Panc1 (cell line): ENCODE measurements around the gene LTB4R. TPM values are rescaled to one million over a fixed set of nuclear protein-coding genes. Genes with fewer than 3 reads are reported as not detected.

Experiments used
- ATAC-seq: fragments of 200-7000 bp; cut with Tn5 transposase; 2 replicates; pipeline ENCODE4 v1.9.1; 2020; ENCODE audit warnings: mild to moderate bottlenecking, moderate library complexity
- BruUV-seq: library from RNA; stranded (reverse); fragments of 400-500 nt; replicated peaks from 2 replicates; lab custom pipeline; 2021; lab: Mats Ljungman, UMichigan
- CTCF ChIA-PET: fragments of 300-600 bp; sonication (Branson Sonifier 250); formaldehyde crosslinking; loops from one replicate; lab custom pipeline; 2022; ENCODE audit warnings: antibody characterized with exemption; lab: Charles Lee
- POLR2A ChIA-PET: fragments of 300-600 bp; sonication (Branson Sonifier 250); formaldehyde crosslinking; loops from one replicate; lab custom pipeline; 2022; ENCODE audit warnings: antibody characterized with exemption; lab: Charles Lee
- DNase-seq: peaks from one replicate; pipeline ENCODE4 v3.0.0-alpha.2; 2010; ENCODE audit warnings: low read depth, low spot score
- H3K27ac ChIP-seq: 2 replicates; pipeline ENCODE4 v1.5.1; 2011; ENCODE audit warnings: mild to moderate bottlenecking, low read length, inconsistent platforms
- H3K27me3 ChIP-seq: fragments of 200-500 bp; sonication (Bioruptor generic); 2 replicates; pipeline ENCODE4 v1.6.0; 2014; ENCODE audit warnings: low read length, inconsistent platforms; ENCODE audit not compliant: control insufficient read depth, insufficient read depth
- H3K36me3 ChIP-seq: fragments of 200-500 bp; sonication (Bioruptor generic); 2 replicates; pipeline ENCODE4 v1.5.1; 2014; ENCODE audit warnings: inconsistent platforms, mild to moderate bottlenecking, low read length, moderate library complexity; ENCODE audit not compliant: control insufficient read depth, insufficient read depth
- H3K4me1 ChIP-seq: 2 replicates; pipeline ENCODE4 v1.5.1; 2011; ENCODE audit warnings: inconsistent platforms, mild to moderate bottlenecking, low read length, moderate library complexity; ENCODE audit not compliant: control insufficient read depth, insufficient read depth
- H3K4me3 ChIP-seq, 2 experiments: 2 replicates each; pipeline ENCODE4 v1.5.1; 2011 to 2012; ENCODE audit warnings: low read depth in 2 of 2, low read length in 2 of 2, mild to moderate bottlenecking in 2 of 2, inconsistent platforms in 1 of 2, moderate library complexity in 1 of 2
- H3K9me3 ChIP-seq: fragments of 200-500 bp; sonication (Bioruptor generic); 2 replicates; pipeline ENCODE4 v1.5.1; 2014; ENCODE audit warnings: low read depth, mild to moderate bottlenecking, inconsistent platforms, low read length, moderate library complexity; ENCODE audit not compliant: control insufficient read depth, insufficient read depth
- CTCF ChIP-seq: fragments of 450-650 bp; IDR thresholded peaks from 2 replicates; pipeline ENCODE4 v1.5.1; 2017; ENCODE audit warnings: mild to moderate bottlenecking
- POLR2AphosphoS5 ChIP-seq: IDR thresholded peaks from 2 replicates; pipeline ENCODE4 v1.6.1; 2012; ENCODE audit warnings: mild to moderate bottlenecking, low read depth, low read length, moderate library complexity
- SIN3A ChIP-seq: IDR thresholded peaks from 2 replicates; pipeline ENCODE4 v1.6.1; 2012; ENCODE audit warnings: low read depth, mild to moderate bottlenecking, low read length, moderate library complexity, borderline replicate concordance; ENCODE audit not compliant: insufficient read depth
- TCF7L2 ChIP-seq: IDR thresholded peaks from 2 replicates; pipeline ENCODE4 v1.6.1; 2011; ENCODE audit warnings: mild to moderate bottlenecking, low read depth, low read length, inconsistent platforms
- in situ Hi-C: cut with HindIII; loops from 2 replicates; pipeline ENCODE4 v1.10.0; 2016; ENCODE audit warnings: low sequenced_read_pairs, low pct_unique_long_range_greater_than_20kb
- intact Hi-C: fragments of 100-400 bp; cut with micrococcal nuclease; formaldehyde crosslinking; loops from one replicate; pipeline ENCODE4 v1.10.0; 2022; ENCODE audit not compliant: unreplicated experiment
- total RNA-seq: library from RNA; stranded (reverse); gene quantifications from one replicate; pipeline ENCODE4 v1.2.1, GENCODE V29; 2021; ENCODE audit not compliant: unreplicated experiment
- TF ChIP-seq, protein P1 (sequence below), 2 experiments: IDR thresholded peaks; 2 replicates each; pipeline ENCODE4 v1.6.1; 2011 to 2012; ENCODE audit warnings: low read depth in 2 of 2, control low read depth in 1 of 2, low read length in 1 of 2, mild to moderate bottlenecking in 1 of 2, moderate library complexity in 1 of 2; ENCODE audit not compliant: insufficient read depth in 1 of 2

The LTB4R gene
- total RNA-seq, 1 experiment from 2014 or later = 4.8 TPM

DNA sequence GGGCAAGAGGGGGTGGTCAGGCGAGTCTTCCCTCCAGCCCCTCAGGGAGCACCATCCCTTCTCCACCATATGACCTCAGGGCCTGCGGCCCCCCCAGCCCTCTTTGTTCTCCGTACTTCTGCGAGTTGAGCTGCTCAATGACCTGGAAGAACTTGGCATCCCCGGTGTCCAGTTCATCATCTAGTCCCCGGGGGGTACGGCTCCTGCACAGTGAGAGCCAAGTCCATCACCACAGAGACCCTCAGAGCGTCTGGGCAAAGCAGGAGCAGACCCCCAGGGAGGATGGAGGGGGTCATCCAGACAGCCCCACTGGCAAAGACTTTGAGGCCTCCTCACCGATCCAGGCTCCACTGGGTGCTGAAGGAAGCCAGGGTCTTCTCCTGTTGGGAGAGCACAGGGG is 14.7 kb downstream of the LTB4R start:
- DNase-seq (no peak), ATAC-seq (no peak)
- no TSS peak for BruUV-seq
- no peaks in the 10 kb centered on the region for H3K9me3 ChIP-seq
- H3K27ac ChIP-seq = no peak overlapping the region
- H3K27me3 ChIP-seq = no peaks in the 10 kb centered on the region
- CTCF ChIA-PET = no interaction called here
- no peak for TF ChIP-seq SIN3A
- TF ChIP-seq, protein P1, sequence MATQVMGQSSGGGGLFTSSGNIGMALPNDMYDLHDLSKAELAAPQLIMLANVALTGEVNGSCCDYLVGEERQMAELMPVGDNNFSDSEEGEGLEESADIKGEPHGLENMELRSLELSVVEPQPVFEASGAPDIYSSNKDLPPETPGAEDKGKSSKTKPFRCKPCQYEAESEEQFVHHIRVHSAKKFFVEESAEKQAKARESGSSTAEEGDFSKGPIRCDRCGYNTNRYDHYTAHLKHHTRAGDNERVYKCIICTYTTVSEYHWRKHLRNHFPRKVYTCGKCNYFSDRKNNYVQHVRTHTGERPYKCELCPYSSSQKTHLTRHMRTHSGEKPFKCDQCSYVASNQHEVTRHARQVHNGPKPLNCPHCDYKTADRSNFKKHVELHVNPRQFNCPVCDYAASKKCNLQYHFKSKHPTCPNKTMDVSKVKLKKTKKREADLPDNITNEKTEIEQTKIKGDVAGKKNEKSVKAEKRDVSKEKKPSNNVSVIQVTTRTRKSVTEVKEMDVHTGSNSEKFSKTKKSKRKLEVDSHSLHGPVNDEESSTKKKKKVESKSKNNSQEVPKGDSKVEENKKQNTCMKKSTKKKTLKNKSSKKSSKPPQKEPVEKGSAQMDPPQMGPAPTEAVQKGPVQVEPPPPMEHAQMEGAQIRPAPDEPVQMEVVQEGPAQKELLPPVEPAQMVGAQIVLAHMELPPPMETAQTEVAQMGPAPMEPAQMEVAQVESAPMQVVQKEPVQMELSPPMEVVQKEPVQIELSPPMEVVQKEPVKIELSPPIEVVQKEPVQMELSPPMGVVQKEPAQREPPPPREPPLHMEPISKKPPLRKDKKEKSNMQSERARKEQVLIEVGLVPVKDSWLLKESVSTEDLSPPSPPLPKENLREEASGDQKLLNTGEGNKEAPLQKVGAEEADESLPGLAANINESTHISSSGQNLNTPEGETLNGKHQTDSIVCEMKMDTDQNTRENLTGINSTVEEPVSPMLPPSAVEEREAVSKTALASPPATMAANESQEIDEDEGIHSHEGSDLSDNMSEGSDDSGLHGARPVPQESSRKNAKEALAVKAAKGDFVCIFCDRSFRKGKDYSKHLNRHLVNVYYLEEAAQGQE (IDR thresholded peaks at IDR 0.05; ENCODE audit: insufficient read depth in 1 of 2, low read depth in 2 of 2, low read length in 1 of 2) = no peak
- no peak for TF ChIP-seq POLR2AphosphoS5
- TF ChIP-seq TCF7L2 = no peak
- TF ChIP-seq CTCF = no peak
- POLR2A ChIA-PET = no interaction called here
- H3K4me1 ChIP-seq = no peaks in the 10 kb centered on the region
- H3K36me3 ChIP-seq = no peaks in the 10 kb centered on the region
- no peak overlapping the region for H3K4me3 ChIP-seq
- in situ Hi-C loops = no loop called here
- intact Hi-C loops = no loop called here

- Histone ChIP-seq H3K4me3 (no peak overlapping the region), H3K27ac (no peak overlapping the region), H3K27me3 (no peaks in the 10 kb centered on the region), H3K36me3 (no peaks in the 10 kb centered on the region), H3K9me3 (no peaks in the 10 kb centered on the region), H3K4me1 (no peaks in the 10 kb centered on the region)
- DNase-seq = no peak
- ChIA-PET POLR2A (no interaction called here), CTCF (interaction anchor here (0.6 to 1.2 kb wide), 4 partner anchors 20 to 111 kb away, joined by 3 to 10 read pairs (median 6); partner anchors contain the start of genes CIDEB and RABGGTA)
- BruUV-seq = no TSS peak
- ATAC-seq = no peak
- intact Hi-C loops (no loop called here), in situ Hi-C loops (no loop called here)
- TF ChIP-seq CTCF = no peak
- no peak for TF ChIP-seq POLR2AphosphoS5
- TF ChIP-seq, protein P1 (IDR thresholded peaks at IDR 0.05; ENCODE audit: insufficient read depth in 1 of 2, low read depth in 2 of 2, low read length in 1 of 2) = no peak
- no peak for TF ChIP-seq TCF7L2
- no peak for TF ChIP-seq SIN3A
Observed at GRCh38 chr14:24327303-24327702, 16.0 kb downstream of the LTB4R start.
